ENCODE measurements around the gene RCAN2.

- TF ChIP-seq CTCF (IDR thresholded peaks at IDR 0.05 in 2 of 3, conservative IDR thresholded peaks at IDR 0.05 in 1 of 3; ENCODE audit: insufficient read depth in 2 of 3, low read depth in 1 of 3, low read length in 3 of 3) (no peak), GTF2E2 (tag; IDR thresholded peaks at IDR 0.05) (no peak), YBX1 (IDR thresholded peaks at IDR 0.05) (no peak), STAT5A (IDR thresholded peaks at IDR 0.05; ENCODE audit: borderline replicate concordance, low read length) (no peak)
- TF ChIP-seq, protein P1, sequence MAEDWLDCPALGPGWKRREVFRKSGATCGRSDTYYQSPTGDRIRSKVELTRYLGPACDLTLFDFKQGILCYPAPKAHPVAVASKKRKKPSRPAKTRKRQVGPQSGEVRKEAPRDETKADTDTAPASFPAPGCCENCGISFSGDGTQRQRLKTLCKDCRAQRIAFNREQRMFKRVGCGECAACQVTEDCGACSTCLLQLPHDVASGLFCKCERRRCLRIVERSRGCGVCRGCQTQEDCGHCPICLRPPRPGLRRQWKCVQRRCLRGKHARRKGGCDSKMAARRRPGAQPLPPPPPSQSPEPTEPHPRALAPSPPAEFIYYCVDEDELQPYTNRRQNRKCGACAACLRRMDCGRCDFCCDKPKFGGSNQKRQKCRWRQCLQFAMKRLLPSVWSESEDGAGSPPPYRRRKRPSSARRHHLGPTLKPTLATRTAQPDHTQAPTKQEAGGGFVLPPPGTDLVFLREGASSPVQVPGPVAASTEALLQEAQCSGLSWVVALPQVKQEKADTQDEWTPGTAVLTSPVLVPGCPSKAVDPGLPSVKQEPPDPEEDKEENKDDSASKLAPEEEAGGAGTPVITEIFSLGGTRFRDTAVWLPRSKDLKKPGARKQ (CRISPR knock-in tag; IDR thresholded peaks at IDR 0.05): no peak
Observed at GRCh38 chr6:46407246-46407645, 84.0 kb downstream of the RCAN2 start.

Data from K562 (cell line).